ENCODE measurements around the gene DYNLT2B. TPM values are rescaled to one million over a fixed set of nuclear protein-coding genes. Genes with fewer than 3 reads are reported as not detected.
A peak's percentile ranks its signal among the peaks of the same experiment; 100 is the strongest.

The DYNLT2B gene
- total and polyA plus RNA-seq, 2 donors (not counting 1 experiment from before 2014, with no cell fraction given), result 9.1 to 13.0 TPM

GRCh38 chr3:196341137-196341536 lies 23.1 kb upstream of the DYNLT2B start:
- DNase-seq (ENCODE audit: low read depth in 2 of 2), result peak; percentile 60 to 70
- Histone ChIP-seq H3K9ac (ENCODE audit: insufficient read depth, low read length) (no peak overlapping the region), H4K20me1 (ENCODE audit: control insufficient read depth, extremely low read depth, insufficient read depth, low read length) (no peaks in the 10 kb centered on the region), H3K9me3 (ENCODE audit: control insufficient read depth, insufficient read depth, low read depth, low read length) (no peaks in the 10 kb centered on the region), H3K4me1 (ENCODE audit: control insufficient read depth, extremely low read depth, insufficient read depth, low read length) (no peaks in the 10 kb centered on the region), H3K79me2 (ENCODE audit: control insufficient read depth, insufficient read depth, low read length) (no peaks in the 10 kb centered on the region), H3K27me3 (ENCODE audit: control insufficient read depth, insufficient read depth, low read length) (no peaks in the 10 kb centered on the region), H3K4me3 (replicated peaks in 1 of 4; ENCODE audit: control extremely low read depth in 1 of 4, insufficient read depth in 1 of 4, low read depth in 3 of 4, low read length in 4 of 4) (no peak overlapping the region), H3K36me3 (ENCODE audit: control insufficient read depth, insufficient read depth, low read length) (no peaks in the 10 kb centered on the region), H3K4me2 (ENCODE audit: extremely low read depth, insufficient read depth, low read length) (no peak overlapping the region), H3K27ac (ENCODE audit: insufficient read depth, low read length) (no peak overlapping the region), H2AFZ (ENCODE audit: low read length) (no peak overlapping the region)
- no peak for TF ChIP-seq CTCF (conservative IDR thresholded peaks at IDR 0.05 in 1 of 2, IDR thresholded peaks at IDR 0.05 in 1 of 2; ENCODE audit: low read depth in 1 of 2, low read length in 2 of 2)
- no peak for TF ChIP-seq EZH2 (IDR thresholded peaks at IDR 0.05; ENCODE audit: low read length, missing control alignments)

- H3K27ac ChIP-seq (ENCODE audit: insufficient read depth, low read length), result no peak overlapping the region
- no peak overlapping the region for H3K4me2 ChIP-seq (ENCODE audit: extremely low read depth, insufficient read depth, low read length)
- H4K20me1 ChIP-seq (ENCODE audit: control insufficient read depth, extremely low read depth, insufficient read depth, low read length), result no peaks in the 10 kb centered on the region
- H3K79me2 ChIP-seq (ENCODE audit: control insufficient read depth, insufficient read depth, low read length), result no peaks in the 10 kb centered on the region
- no peak overlapping the region for H3K4me3 ChIP-seq (replicated peaks in 1 of 4; ENCODE audit: control extremely low read depth in 1 of 4, insufficient read depth in 1 of 4, low read depth in 3 of 4, low read length in 4 of 4)
- H3K9me3 ChIP-seq (ENCODE audit: control insufficient read depth, insufficient read depth, low read depth, low read length), result no peaks in the 10 kb centered on the region
- H2AFZ ChIP-seq (ENCODE audit: low read length), result no peak overlapping the region
- no peaks in the 10 kb centered on the region for H3K27me3 ChIP-seq (ENCODE audit: control insufficient read depth, insufficient read depth, low read length)
- TF ChIP-seq EZH2 (IDR thresholded peaks at IDR 0.05; ENCODE audit: low read length, missing control alignments) (no peak), CTCF (conservative IDR thresholded peaks at IDR 0.05 in 1 of 2, IDR thresholded peaks at IDR 0.05 in 1 of 2; ENCODE audit: low read depth in 1 of 2, low read length in 2 of 2) (no peak)
- DNase-seq (ENCODE audit: low read depth in 2 of 2), result no peak
- no peaks in the 10 kb centered on the region for H3K36me3 ChIP-seq (ENCODE audit: control insufficient read depth, insufficient read depth, low read length)
- no peaks in the 10 kb centered on the region for H3K4me1 ChIP-seq (ENCODE audit: control insufficient read depth, extremely low read depth, insufficient read depth, low read length)
- no peak overlapping the region for H3K9ac ChIP-seq (ENCODE audit: insufficient read depth, low read length)
Measured at GRCh38 chr3:196340466-196340865, 22.4 kb upstream of the DYNLT2B start.

GRCh38 chr3:196339493-196340254 lies 21.6 kb upstream of the DYNLT2B start:
- H4K20me1 ChIP-seq (ENCODE audit: control insufficient read depth, extremely low read depth, insufficient read depth, low read length), result no peaks in the 10 kb centered on the region
- H3K27ac ChIP-seq (ENCODE audit: insufficient read depth, low read length), result peak overlapping the region; percentile 27
- H3K9me3 ChIP-seq (ENCODE audit: control insufficient read depth, insufficient read depth, low read depth, low read length), result no peaks in the 10 kb centered on the region
- DNase-seq (ENCODE audit: low read depth in 2 of 2), result peak; percentile 67 to 73
- no peak overlapping the region for H2AFZ ChIP-seq (ENCODE audit: low read length)
- H3K4me1 ChIP-seq (ENCODE audit: control insufficient read depth, extremely low read depth, insufficient read depth, low read length), result no peaks in the 10 kb centered on the region
- H3K27me3 ChIP-seq (ENCODE audit: control insufficient read depth, insufficient read depth, low read length), result no peaks in the 10 kb centered on the region
- no peak for TF ChIP-seq CTCF (conservative IDR thresholded peaks at IDR 0.05 in 1 of 2, IDR thresholded peaks at IDR 0.05 in 1 of 2; ENCODE audit: low read depth in 1 of 2, low read length in 2 of 2)
- TF ChIP-seq EZH2 (IDR thresholded peaks at IDR 0.05; ENCODE audit: low read length, missing control alignments), result no peak
- no peak overlapping the region for H3K9ac ChIP-seq (ENCODE audit: insufficient read depth, low read length)
- no peaks in the 10 kb centered on the region for H3K36me3 ChIP-seq (ENCODE audit: control insufficient read depth, insufficient read depth, low read length)
- H3K79me2 ChIP-seq (ENCODE audit: control insufficient read depth, insufficient read depth, low read length), result no peaks in the 10 kb centered on the region
- H3K4me2 ChIP-seq (ENCODE audit: extremely low read depth, insufficient read depth, low read length), result no peak overlapping the region
- no peak overlapping the region for H3K4me3 ChIP-seq (replicated peaks in 1 of 4; ENCODE audit: control extremely low read depth in 1 of 4, insufficient read depth in 1 of 4, low read depth in 3 of 4, low read length in 4 of 4)
